ENCODE results near the gene ZBTB7B.

The ZBTB7B gene

DNA sequence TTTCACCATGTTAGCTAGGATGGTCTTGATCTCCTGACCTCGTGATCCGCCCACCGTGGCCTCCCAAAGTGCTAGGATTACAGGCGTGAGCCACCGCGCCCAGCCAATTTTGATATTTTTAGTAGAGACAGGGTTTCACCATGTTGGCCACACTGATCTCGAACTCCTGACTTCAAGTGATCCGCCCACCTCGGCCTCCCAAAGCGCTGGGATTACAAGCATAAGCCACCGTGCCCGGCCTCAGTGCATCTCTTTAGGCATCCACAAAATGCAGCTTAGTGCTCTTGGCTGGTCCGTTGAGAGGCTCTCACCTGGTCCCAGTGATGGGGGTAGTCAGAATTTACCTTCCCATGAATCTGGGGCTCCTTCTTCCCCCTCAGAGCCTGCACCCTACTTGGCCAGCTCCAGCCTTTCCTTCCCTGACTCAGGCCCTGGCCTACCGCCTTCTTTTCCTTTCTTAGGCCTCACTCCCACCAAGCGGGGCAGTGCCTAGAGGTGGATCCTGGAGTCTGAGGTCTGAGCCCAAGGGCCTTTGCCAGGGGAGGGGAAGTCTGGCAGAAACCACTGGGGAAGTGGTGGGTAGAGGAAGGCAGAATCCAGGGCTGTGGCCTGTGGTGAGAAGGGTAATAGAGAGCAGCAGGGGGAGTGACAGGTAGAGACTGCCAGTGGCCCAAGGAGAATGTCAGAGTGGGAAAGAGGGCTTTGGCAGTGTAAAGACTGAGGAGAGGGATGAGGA is 5.5 kb upstream of the ZBTB7B start:
- no peak for DNase-seq (ENCODE audit: low read depth)
- TF ChIP-seq, protein P1, sequence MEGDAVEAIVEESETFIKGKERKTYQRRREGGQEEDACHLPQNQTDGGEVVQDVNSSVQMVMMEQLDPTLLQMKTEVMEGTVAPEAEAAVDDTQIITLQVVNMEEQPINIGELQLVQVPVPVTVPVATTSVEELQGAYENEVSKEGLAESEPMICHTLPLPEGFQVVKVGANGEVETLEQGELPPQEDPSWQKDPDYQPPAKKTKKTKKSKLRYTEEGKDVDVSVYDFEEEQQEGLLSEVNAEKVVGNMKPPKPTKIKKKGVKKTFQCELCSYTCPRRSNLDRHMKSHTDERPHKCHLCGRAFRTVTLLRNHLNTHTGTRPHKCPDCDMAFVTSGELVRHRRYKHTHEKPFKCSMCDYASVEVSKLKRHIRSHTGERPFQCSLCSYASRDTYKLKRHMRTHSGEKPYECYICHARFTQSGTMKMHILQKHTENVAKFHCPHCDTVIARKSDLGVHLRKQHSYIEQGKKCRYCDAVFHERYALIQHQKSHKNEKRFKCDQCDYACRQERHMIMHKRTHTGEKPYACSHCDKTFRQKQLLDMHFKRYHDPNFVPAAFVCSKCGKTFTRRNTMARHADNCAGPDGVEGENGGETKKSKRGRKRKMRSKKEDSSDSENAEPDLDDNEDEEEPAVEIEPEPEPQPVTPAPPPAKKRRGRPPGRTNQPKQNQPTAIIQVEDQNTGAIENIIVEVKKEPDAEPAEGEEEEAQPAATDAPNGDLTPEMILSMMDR (conservative IDR thresholded peaks at IDR 0.05; ENCODE audit: low read depth, low read length) = no peak
- no peak overlapping the region for H3K4me3 ChIP-seq (ENCODE audit: low read depth, low read length)

DNA sequence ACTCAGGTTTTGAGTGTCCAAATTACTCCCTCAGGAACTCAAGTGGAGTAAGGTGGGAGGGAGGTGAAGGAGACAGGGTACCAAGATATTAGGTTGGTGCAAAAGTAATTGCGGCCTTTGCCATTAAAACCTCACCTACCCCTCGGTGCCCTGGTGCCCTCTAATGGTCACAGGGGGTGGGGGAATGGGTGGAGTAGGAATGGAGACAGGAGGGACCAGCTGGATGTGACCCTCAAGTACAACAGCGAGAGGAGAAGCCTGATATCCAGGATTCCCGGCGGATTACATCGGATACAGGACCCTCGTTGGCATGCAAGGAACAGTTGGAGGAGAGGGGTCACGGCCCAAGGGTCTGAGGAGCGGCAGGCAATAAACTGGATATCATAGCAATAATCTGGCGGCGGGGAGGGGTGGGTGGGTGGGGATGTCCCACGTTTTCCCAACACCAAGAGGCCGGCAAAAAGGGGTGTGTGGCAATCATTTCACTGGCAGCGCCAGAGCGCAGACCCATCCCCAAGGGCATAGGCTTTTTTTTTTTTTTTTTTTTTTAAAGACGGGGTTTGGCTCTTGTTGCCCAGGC is 4.3 kb upstream of the ZBTB7B start:
- TF ChIP-seq, protein P1 (conservative IDR thresholded peaks at IDR 0.05; ENCODE audit: low read depth, low read length) = peak; percentile 9
- H3K4me3 ChIP-seq (ENCODE audit: low read depth, low read length) = no peak overlapping the region
- DNase-seq (ENCODE audit: low read depth) = no peak

DNA sequence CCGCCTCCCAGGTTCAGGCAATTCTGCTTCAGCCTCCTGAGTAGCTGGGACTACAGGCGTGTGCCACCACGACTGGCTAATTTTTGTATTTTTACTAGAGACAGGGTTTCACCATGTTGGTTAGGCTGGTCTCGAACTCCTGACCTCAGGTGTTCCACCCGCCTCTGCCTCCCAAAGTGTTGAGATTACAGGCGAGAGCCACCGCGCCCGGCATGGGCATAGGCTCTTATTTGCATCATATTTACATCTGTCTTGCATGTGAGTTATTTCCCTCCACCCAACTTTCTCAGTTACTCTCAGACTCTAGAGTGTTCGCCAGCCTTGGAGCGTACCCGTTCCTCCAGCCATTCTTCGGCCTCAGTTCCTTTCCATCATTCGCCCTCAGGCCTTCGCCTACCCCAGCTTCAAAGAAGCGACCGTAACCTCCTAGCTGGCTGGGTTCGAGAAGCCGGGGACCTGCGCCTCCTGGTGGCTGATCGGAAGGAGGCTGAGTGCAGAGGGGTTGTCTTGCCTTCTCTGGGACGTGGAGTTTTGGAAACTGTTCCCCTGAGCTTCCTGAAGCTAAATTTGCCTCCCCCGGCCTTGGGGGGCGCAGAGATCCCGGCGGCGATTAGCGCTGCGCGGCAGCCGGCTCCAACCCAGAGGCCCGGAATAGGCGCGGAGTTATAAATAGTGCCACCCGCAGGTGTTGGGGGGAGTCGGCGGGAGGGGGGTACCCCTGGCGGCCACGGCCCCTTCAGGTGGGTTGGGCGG is 3.6 kb upstream of the ZBTB7B start:
- peak; percentile 72 for DNase-seq (ENCODE audit: low read depth)
- TF ChIP-seq, protein P1 (conservative IDR thresholded peaks at IDR 0.05; ENCODE audit: low read depth, low read length) = peak; percentile 96
- H3K4me3 ChIP-seq (ENCODE audit: low read depth, low read length) = peak overlapping the region; percentile 78

DNA sequence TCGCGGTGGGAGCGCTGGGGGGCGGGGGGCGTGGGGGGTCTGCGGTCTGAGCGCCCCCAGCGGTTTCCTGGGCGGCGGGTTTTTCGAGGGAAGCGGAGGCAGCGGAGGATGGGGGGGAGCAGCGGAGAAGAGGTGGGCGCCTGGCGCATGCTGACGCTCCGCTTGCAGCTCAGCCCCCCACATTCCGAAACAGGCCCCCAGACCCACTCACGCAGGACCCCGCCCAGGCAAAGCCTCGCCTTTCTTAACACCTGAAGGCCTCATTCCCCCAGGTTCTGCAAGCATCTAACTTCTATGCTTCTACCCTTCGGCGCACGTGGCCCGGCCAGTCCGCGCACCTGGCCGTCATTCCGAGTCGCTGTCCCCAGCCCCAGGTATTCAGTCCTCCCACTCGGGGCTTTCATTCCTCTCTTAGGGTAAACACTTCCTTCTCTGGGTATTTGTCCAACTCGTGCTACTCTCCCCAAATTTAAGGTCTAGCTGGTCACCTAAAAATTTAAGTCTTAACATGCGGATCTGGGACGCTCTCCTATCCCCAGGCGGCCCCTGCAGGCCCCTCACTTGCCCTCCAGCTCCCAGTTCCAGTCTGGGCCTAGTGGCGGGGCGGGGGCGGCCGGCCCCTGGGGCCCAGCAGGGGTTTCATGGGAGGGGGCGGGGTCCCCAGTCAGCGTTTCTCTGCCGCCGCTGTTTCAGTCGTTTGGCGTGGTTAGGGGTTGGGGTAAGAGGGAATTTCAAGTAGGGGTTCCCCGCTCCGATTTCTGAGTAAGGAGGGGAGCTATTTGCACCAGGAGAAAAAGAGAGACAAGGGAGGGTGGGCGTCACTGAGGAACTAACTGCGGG is 2.8 kb upstream of the ZBTB7B start:
- no peak for DNase-seq (ENCODE audit: low read depth)
- TF ChIP-seq, protein P1 (conservative IDR thresholded peaks at IDR 0.05; ENCODE audit: low read depth, low read length) = no peak
- peak overlapping the region; percentile 78 for H3K4me3 ChIP-seq (ENCODE audit: low read depth, low read length)

DNA sequence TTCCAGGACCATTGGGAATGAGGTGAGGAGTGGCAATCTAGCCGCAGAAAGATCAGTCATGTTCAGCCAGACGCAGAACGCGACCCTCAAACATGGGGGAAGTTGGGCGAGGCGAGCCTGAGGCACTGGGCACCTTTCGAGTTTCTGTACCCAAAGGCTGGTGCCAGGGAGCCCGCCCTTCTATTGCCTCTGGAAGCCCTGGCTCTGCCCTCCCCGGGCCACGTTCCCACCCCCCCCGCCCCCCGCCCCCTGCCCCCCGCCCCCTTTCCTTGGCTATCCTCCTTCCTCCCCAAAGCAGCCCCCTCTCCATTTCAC is 2.2 kb upstream of the ZBTB7B start:
- no peak for DNase-seq (ENCODE audit: low read depth)
- TF ChIP-seq, protein P1 (conservative IDR thresholded peaks at IDR 0.05; ENCODE audit: low read depth, low read length) = no peak
- H3K4me3 ChIP-seq (ENCODE audit: low read depth, low read length) = peak overlapping the region; percentile 78

DNA sequence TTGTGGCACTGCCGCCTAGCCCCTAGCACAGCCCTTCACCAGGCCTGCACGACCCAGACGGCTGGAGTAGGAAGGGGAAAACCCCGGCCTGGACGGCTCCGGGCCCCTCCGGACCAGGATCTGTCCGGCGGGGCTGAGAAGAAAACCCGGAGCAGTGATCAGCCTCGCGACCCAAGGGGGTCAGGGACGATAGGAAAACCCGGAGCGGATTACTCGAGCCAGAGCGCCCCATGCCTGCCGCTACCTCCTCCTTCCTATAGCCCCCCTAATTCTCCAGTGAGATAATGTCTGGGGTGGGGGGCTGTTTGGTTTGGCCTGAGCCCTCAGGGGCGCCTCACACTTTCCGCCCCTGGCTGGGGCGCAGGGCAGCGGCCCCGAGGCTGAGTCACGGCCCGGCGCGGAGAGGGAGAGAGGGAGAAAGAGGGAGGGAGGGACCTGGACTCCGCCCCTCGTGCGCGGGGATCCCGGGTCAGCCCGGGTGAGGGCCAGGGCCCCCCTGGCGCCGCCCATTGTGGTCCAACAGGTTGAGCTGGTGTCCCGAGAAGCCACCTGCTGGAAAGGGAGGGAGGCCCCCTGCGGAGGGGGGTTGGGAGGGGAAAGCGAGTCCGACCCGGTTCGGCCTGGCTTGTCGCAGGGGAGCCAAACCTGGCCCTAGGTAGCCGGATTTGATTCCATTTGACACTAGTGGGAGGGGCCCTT is 1.7 kb upstream of the ZBTB7B start:
- DNase-seq (ENCODE audit: low read depth) = peak; percentile 88
- TF ChIP-seq, protein P1 (conservative IDR thresholded peaks at IDR 0.05; ENCODE audit: low read depth, low read length) = no peak
- peak overlapping the region; percentile 78 for H3K4me3 ChIP-seq (ENCODE audit: low read depth, low read length)
